Measurements from ENCODE around the gene INSC.

Gene INSC

DNA sequence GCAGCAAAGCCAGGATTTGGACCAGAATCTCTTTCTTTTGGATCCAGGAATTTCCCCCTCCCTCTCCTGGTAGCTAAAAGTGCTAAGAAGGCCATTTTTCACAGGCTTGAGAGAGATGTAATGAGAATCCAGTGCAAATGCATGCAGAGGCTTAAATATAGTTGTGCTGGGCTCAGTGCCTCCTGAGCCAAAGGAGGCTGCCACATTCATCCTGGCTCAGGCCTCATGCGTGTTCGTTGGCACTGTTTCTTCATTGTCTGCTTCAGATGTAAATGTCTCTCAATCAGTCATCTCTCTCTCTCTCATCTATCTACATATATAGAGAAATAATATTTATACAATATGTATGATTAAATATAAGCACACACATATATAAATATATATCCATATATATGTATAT is 83.6 kb downstream of the INSC start:
- Histone ChIP-seq H3K27me3 (replicated peaks) (no peaks in the 10 kb centered on the region), H3K36me3 (replicated peaks) (no peaks in the 10 kb centered on the region), H3K27ac (no peak overlapping the region), H3K4me3 (ENCODE audit: low read depth, low read length) (no peak overlapping the region)
- TF ChIP-seq, protein P1, sequence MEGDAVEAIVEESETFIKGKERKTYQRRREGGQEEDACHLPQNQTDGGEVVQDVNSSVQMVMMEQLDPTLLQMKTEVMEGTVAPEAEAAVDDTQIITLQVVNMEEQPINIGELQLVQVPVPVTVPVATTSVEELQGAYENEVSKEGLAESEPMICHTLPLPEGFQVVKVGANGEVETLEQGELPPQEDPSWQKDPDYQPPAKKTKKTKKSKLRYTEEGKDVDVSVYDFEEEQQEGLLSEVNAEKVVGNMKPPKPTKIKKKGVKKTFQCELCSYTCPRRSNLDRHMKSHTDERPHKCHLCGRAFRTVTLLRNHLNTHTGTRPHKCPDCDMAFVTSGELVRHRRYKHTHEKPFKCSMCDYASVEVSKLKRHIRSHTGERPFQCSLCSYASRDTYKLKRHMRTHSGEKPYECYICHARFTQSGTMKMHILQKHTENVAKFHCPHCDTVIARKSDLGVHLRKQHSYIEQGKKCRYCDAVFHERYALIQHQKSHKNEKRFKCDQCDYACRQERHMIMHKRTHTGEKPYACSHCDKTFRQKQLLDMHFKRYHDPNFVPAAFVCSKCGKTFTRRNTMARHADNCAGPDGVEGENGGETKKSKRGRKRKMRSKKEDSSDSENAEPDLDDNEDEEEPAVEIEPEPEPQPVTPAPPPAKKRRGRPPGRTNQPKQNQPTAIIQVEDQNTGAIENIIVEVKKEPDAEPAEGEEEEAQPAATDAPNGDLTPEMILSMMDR (IDR thresholded peaks at IDR 0.05; ENCODE audit: low read depth, low read length, missing control alignments), result no peak
- in situ Hi-C loops (cut with HindIII; ENCODE audit: low pct_ligation_motif_present, low sequenced_read_pairs), result no loop called here
- DNase-seq, result no peak

- Histone ChIP-seq H3K4me3 (ENCODE audit: low read depth, low read length) (no peak overlapping the region), H3K27ac (no peak overlapping the region), H3K27me3 (replicated peaks) (no peaks in the 10 kb centered on the region), H3K36me3 (replicated peaks) (no peaks in the 10 kb centered on the region)
- DNase-seq, result no peak
- TF ChIP-seq, protein P1 (IDR thresholded peaks at IDR 0.05; ENCODE audit: low read depth, low read length, missing control alignments), result no peak
- in situ Hi-C loops (cut with HindIII; ENCODE audit: low pct_ligation_motif_present, low sequenced_read_pairs), result no loop called here
These were observed 85.0 kb downstream of the INSC start for GRCh38 chr11:15199693-15200092.

- no peak for DNase-seq
- in situ Hi-C loops (cut with HindIII; ENCODE audit: low pct_ligation_motif_present, low sequenced_read_pairs), result no loop called here
- TF ChIP-seq, protein P1 (IDR thresholded peaks at IDR 0.05; ENCODE audit: low read depth, low read length, missing control alignments), result no peak
- Histone ChIP-seq H3K27me3 (replicated peaks) (no peaks in the 10 kb centered on the region), H3K27ac (no peak overlapping the region), H3K36me3 (replicated peaks) (no peaks in the 10 kb centered on the region), H3K4me3 (ENCODE audit: low read depth, low read length) (no peak overlapping the region)
These were observed 86.0 kb downstream of the INSC start for GRCh38 chr11:15200696-15201095.

DNA sequence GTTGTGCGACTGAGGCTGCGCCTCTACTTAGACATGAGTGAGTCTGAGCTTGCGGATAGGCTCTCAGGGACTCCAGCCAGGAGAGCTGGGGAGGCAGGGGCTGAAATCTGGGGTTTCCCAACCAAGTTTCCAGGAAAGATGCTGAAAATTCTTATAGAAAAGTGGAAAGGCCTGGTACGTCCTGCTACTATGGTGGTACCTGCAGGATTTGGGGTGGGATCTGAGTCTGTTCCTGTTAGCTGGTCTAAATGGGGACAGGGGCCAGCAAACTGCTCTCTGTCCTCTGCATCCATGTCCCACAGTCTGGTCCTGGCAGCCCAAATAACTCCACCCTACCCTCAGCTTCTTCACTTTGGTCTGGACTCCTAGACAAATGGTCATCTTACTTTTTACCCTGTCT is 86.9 kb downstream of the INSC start:
- no peak overlapping the region for H3K4me3 ChIP-seq (ENCODE audit: low read depth, low read length)
- H3K27me3 ChIP-seq (replicated peaks), result no peaks in the 10 kb centered on the region
- TF ChIP-seq, protein P1 (IDR thresholded peaks at IDR 0.05; ENCODE audit: low read depth, low read length, missing control alignments), result no peak
- no peaks in the 10 kb centered on the region for H3K36me3 ChIP-seq (replicated peaks)
- no peak overlapping the region for H3K27ac ChIP-seq
- DNase-seq, result no peak
- in situ Hi-C loops (cut with HindIII; ENCODE audit: low pct_ligation_motif_present, low sequenced_read_pairs), result no loop called here

DNA sequence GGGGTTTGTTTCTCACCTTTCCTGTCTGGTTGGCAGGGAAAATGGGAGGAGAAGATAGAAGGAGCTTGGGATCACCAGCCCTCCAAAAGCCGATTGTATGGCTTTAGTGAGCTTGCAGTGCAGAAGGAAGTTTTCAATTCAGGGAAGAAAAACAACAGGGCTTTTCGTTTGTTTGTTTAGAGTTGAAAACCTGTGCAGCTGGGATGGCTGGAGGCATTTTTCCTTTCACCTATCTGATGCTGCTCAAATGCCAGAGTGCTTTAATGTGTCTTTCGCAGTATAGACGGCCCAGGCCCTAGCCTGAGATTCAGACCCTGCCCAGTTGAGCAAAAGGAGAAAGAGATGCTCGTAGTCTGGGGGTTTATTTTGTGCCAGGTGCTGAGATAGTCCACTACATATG is 87.9 kb downstream of the INSC start:
- DNase-seq, result no peak
- H3K36me3 ChIP-seq (replicated peaks), result no peaks in the 10 kb centered on the region
- in situ Hi-C loops (cut with HindIII; ENCODE audit: low pct_ligation_motif_present, low sequenced_read_pairs), result no loop called here
- no peak overlapping the region for H3K27ac ChIP-seq
- H3K4me3 ChIP-seq (ENCODE audit: low read depth, low read length), result no peak overlapping the region
- H3K27me3 ChIP-seq (replicated peaks), result no peaks in the 10 kb centered on the region
- TF ChIP-seq, protein P1 (IDR thresholded peaks at IDR 0.05; ENCODE audit: low read depth, low read length, missing control alignments), result no peak

DNA sequence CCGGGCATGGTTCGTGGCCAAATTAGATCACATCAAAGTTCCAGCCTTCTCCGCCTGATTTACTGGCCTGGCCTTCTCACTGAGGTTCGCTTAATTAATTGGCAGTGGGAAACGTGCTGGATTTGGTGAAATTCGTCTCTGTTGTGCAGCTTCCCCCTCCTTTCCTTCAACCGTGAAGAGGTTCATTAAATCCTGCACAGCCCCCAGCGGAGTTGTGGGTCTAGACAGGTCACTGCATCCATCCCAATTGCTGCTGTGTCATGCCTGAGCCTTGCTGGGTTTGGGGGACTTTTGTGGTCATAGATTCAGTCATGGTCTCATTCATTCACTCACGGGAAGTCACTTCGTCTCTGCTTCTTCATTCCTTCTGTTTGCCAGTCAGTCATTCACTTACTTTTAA is 90.0 kb downstream of the INSC start:
- DNase-seq, result no peak
- no peak overlapping the region for H3K27ac ChIP-seq
- H3K4me3 ChIP-seq (ENCODE audit: low read depth, low read length), result no peak overlapping the region
- TF ChIP-seq, protein P1 (IDR thresholded peaks at IDR 0.05; ENCODE audit: low read depth, low read length, missing control alignments), result no peak
- H3K36me3 ChIP-seq (replicated peaks), result no peaks in the 10 kb centered on the region
- no peaks in the 10 kb centered on the region for H3K27me3 ChIP-seq (replicated peaks)
- in situ Hi-C loops (cut with HindIII; ENCODE audit: low pct_ligation_motif_present, low sequenced_read_pairs), result no loop called here
